Epithelial cell of esophagus (primary cell): ENCODE results near the gene ZNF747.

Experiments used
- DNase-seq: peaks from one replicate; pipeline ENCODE4 v3.0.0; 2010; ENCODE audit warnings: low read depth
- H3K4me3 ChIP-seq: 2 replicates; pipeline ENCODE4 v1.5.1; 2011; ENCODE audit warnings: mild to moderate bottlenecking, low read length, control low read depth
- CTCF ChIP-seq: IDR thresholded peaks from 2 replicates; pipeline ENCODE4 v1.5.1; 2011; ENCODE audit warnings: low read depth, mild to moderate bottlenecking, low read length, control low read depth, inconsistent platforms; ENCODE audit not compliant: insufficient read depth; ENCODE audit errors: missing control alignments

The ZNF747 gene

DNA sequence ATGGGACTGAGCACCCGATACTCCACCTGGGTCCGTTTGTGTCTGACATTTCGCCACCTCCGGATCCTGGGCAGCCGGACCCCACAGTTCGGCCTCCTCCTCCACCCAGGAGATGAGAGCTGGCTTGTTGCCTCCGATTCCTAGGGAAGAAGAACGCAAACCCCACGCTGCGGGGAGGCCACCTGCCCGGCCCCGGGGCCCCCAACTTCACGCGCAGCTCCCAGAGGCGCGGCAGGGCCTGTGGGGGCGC, 23.0 kb upstream of the ZNF747 start:
- no peak for TF ChIP-seq CTCF
- peak overlapping the region; percentile 73 for H3K4me3 ChIP-seq
- no peak for DNase-seq

DNA sequence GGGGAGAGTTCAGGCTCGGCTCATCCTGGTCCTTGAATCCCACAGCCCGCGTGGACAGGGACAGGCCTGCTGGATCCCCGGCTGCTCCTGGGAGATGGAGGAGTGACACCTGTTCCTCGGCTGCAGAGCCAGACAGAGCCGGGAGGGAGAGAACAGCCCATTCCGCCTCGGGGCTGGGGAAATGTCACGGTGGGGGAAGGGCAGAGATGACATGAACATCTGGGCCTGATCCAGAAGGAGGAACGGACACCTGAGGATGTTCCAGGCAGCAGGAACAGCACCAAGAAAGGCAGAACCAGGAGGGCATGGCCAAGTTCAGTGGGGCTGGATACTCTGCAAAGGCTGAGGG, 21.4 kb upstream of the ZNF747 start:
- no peak overlapping the region for H3K4me3 ChIP-seq
- no peak for TF ChIP-seq CTCF
- no peak for DNase-seq

GRCh38 chr16:30555315-30556124, 20.9 kb upstream of the ZNF747 start:
- TF ChIP-seq CTCF, result no peak
- no peak for DNase-seq
- H3K4me3 ChIP-seq, result no peak overlapping the region

DNA sequence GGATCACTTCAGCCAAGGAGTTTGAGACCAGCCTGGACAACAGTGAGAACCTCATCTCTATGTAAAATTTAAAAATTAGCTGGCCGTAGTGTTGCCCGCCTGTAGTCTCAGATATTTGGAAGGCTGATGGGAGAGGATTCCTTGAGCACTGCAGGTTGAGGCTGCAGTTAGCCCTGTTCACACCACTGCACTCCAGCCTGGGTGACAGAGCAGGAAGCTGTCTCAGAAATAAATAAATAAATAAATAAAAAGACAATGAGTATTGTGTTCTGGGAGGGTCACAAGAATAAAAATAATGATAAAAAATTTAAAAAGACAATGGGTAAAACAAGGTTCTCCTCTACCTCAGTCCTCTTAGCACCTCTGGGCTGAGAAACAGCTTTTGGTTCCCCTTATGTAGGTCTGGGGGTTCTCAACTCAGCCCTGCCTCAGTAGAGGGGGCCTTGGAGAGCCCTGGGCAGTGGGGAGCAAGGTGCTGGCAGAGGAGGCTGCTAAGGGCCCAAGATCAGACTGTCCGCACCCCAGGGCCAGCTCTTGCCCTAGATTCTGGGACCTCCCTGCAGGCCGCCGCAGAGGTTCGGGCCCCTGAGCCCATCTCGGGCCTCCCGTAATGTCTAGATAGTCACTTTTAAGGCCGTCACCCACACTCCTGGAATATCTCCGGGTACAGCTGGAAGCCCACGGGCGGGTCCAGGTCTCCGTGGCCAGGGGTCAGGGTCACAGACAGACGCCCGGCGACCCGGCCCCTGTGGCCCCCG, 20.1 kb upstream of the ZNF747 start:
- TF ChIP-seq CTCF, result no peak
- DNase-seq, result no peak

DNA sequence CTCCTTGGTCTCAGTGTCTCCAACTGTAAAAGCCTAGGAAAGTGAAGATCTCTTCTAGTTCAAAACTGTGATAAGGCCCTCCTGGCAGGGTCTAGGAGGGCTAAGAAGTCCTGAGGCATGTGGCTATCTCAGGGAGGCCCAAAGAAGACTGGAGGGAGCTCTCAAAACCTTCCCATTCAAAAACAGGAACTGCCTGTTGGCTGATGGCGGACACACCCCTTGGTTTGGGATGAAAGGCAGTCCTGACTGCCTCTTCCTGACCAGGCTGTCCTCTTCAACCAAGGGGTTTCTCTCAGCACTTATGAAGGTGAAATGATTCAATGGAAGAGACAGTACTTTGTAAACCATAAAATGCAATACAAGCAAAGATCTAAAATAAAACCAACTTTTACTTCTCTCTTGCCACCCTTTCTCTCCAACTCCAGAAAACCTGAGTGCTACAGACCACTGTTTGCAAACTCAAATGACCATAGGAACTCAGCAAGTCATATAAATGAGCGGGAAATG, 18.8 kb upstream of the ZNF747 start:
- no peak for DNase-seq
- no peak for TF ChIP-seq CTCF
- H3K4me3 ChIP-seq, result no peak overlapping the region

More for the DNA sequence above, 20.1 kb upstream of the ZNF747 start:
- no peak overlapping the region for H3K4me3 ChIP-seq

DNA sequence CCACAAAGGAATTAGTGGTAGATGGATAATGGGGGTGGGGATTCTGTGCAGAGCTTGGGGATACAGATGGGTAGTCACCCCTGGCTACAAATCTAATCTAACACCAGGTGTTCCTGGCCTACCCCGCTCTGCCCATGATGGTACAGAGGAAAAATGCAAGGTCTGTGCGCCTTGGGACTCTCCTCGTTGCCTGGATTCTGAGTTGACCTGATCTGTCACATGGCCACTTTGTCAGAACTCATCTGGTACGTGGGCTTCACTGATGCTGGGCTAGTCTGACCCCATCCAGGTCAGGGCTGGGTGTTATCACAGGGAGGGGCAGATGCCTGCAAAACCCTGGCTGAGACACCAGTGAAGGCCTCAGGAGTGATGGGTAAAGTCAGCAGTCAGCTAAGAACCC, 18.3 kb upstream of the ZNF747 start:
- H3K4me3 ChIP-seq, result no peak overlapping the region
- no peak for TF ChIP-seq CTCF
- DNase-seq, result no peak
